HFFc6 (cell line): ENCODE measurements around the gene IREB2. TPM values are rescaled to one million over a fixed set of nuclear protein-coding genes. Genes with fewer than 3 reads are reported as not detected.
"Not testable (repeated sequence)": the region's sequence is repeated elsewhere in the genome, so short reads cannot be mapped to it uniquely, and the experiment has no call there.

Source experiments
- DNase-seq: peaks from one replicate; pipeline ENCODE4 v3.0.0-alpha.2; 2018
- H3K27ac Mint-ChIP-seq: 2 replicates; pipeline ENCODE4 v1.8.0; 2020; ENCODE audit warnings: mild to moderate bottlenecking, mixed read lengths
- H3K27me3 Mint-ChIP-seq: 2 replicates; pipeline ENCODE4 v1.8.0; 2021; ENCODE audit warnings: mild to moderate bottlenecking, moderate library complexity, mixed read lengths; ENCODE audit not compliant: insufficient read depth
- H3K36me3 Mint-ChIP-seq: 2 replicates; pipeline ENCODE4 v1.8.0; 2021; ENCODE audit warnings: low read depth, mixed read lengths
- H3K4me1 Mint-ChIP-seq: 2 replicates; pipeline ENCODE4 v1.8.0; 2020; ENCODE audit warnings: low read depth, mixed read lengths
- H3K4me3 Mint-ChIP-seq: 2 replicates; pipeline ENCODE4 v1.8.0; 2020; ENCODE audit warnings: mild to moderate bottlenecking, moderate library complexity, mixed read lengths
- H3K9me3 Mint-ChIP-seq: 2 replicates; pipeline ENCODE4 v1.8.0; 2020; ENCODE audit warnings: mild to moderate bottlenecking, mixed read lengths
- total RNA-seq, 6 experiments: library from RNA; stranded (reverse); fragmentation: NEBNext Ultra II Directional; extraction: Animal tissue kit (Norgen Biotek cat#: 25700); gene quantifications; 2 replicates in 1 of 6; 3 replicates in 5 of 6; pipeline ENCODE4 v1.2.3, GENCODE V29; 2021
- TF ChIP-seq, protein P1 (sequence below): fragments of 200-600 bp; sonication (generic); IDR thresholded peaks from 2 replicates; pipeline ENCODE4 v1.5.0; 2021; ENCODE audit warnings: antibody characterized with exemption, mild to moderate bottlenecking

Gene IREB2
- total RNA-seq, 6 experiments from 2014 or later: 35.8 to 42.5 (median 38.5) TPM

DNA sequence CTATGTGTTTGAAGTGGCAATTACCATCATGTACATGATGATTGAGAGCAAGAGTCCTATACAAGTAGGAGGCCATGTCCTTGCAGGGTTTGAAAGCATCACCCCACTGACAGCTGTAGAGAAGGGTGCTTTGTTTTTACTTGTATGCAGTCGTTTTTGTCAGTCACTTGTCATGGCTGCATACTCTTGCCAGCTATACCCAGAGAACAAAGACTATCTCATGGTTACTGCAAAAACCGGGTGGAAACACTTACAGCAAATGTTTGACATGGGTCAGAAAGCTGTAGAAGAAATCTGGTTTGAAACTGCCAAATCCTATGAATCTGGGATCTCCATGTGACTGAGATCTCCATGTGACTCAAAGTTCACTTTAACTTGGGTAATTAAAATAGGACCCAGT, 95.3 kb downstream of the IREB2 start:
- no peaks in the 10 kb centered on the region for H3K4me1 Mint-ChIP-seq
- H3K27me3 Mint-ChIP-seq: no peaks in the 10 kb centered on the region
- DNase-seq: no peak
- H3K27ac Mint-ChIP-seq: no peak overlapping the region
- H3K36me3 Mint-ChIP-seq: no peaks in the 10 kb centered on the region
- TF ChIP-seq, protein P1, sequence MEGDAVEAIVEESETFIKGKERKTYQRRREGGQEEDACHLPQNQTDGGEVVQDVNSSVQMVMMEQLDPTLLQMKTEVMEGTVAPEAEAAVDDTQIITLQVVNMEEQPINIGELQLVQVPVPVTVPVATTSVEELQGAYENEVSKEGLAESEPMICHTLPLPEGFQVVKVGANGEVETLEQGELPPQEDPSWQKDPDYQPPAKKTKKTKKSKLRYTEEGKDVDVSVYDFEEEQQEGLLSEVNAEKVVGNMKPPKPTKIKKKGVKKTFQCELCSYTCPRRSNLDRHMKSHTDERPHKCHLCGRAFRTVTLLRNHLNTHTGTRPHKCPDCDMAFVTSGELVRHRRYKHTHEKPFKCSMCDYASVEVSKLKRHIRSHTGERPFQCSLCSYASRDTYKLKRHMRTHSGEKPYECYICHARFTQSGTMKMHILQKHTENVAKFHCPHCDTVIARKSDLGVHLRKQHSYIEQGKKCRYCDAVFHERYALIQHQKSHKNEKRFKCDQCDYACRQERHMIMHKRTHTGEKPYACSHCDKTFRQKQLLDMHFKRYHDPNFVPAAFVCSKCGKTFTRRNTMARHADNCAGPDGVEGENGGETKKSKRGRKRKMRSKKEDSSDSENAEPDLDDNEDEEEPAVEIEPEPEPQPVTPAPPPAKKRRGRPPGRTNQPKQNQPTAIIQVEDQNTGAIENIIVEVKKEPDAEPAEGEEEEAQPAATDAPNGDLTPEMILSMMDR: no peak
- H3K9me3 Mint-ChIP-seq: no peaks in the 10 kb centered on the region
- H3K4me3 Mint-ChIP-seq: no peak overlapping the region

DNA sequence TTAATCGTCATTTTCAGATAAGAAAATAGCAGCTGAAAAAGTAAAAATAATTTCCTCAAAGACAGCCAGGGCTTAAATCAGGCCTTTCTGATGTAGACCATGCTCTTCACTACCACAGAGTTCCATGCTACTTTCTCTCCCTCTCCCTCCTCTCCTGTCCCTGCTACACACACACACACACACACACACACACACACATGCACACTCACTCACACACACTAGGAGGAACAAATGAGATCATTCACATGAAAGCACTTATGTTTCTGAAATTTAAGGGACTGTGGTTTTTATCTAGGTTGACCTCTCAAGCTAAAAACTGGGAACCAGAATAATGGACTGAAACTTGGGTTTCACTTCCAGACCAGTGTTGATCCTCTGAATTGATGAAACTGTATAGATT, 98.1 kb downstream of the IREB2 start:
- TF ChIP-seq, protein P1: no peak
- no peaks in the 10 kb centered on the region; the same call in 1 of the 2 replicates for H3K36me3 Mint-ChIP-seq
- peak; percentile 11 for DNase-seq
- H3K27me3 Mint-ChIP-seq: peaks cover 3% of the 10 kb centered on the region; the same call in 1 of the 2 replicates
- H3K27ac Mint-ChIP-seq: no peak overlapping the region
- peaks cover 5% of the 10 kb centered on the region; the same call in 1 of the 2 replicates for H3K4me1 Mint-ChIP-seq
- H3K9me3 Mint-ChIP-seq: no peaks in the 10 kb centered on the region
- H3K4me3 Mint-ChIP-seq: no peak overlapping the region

DNA sequence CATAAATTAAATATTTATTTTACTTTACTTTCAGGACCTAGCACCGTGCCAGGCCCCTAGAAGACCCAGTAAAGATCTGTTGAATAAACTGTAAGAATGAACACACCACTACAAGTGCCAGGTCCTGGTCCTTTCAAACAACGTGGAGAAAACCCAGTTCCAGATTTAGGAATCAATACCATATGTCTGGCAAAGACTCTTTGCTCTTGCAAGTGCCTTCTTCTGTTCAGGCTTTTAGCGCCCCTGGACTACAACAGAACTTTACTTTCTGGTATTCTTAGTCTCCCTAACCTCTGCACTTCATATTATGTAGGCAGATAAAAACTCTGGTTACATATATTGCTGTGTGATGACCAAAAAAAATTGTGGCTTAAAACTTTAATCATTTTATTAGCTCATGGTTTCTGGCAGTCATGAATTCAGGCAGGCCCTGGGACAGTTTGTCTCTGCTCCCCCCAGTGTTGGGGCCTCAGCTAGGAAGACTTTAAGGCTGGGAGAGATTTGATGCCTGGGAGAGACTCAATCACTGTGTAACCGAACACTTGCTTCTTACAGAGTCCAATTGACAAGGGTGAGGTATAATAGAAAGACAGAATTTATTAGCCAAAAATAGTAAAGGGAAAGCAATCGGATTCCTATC, 99.4 kb downstream of the IREB2 start:
- H3K27me3 Mint-ChIP-seq: peaks cover 3% of the 10 kb centered on the region; the same call in 1 of the 2 replicates
- no peak overlapping the region for H3K27ac Mint-ChIP-seq
- peaks cover 4% of the 10 kb centered on the region for H3K36me3 Mint-ChIP-seq
- TF ChIP-seq, protein P1: no peak
- no peak for DNase-seq
- H3K9me3 Mint-ChIP-seq: no peaks in the 10 kb centered on the region
- H3K4me3 Mint-ChIP-seq: no peak overlapping the region
- H3K4me1 Mint-ChIP-seq: peaks cover 16% of the 10 kb centered on the region

DNA sequence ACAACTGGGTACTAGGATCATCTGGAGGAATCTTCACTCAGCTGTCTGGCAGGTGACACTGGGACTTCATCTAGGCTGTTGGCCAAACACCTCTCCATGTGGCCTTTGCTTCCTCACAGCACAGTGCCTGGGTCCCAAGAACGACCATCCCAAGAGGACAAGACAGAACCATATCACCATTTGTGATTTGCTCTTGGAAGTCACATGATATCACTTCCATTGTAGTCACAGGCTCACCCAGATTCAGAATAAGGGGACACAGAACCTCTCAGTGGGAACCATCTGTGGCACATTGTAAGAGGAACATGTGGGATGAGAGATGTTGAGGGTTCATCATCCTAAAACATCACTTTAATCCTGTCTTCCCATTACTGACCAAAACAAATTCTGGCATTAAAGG, 100.3 kb downstream of the IREB2 start:
- Mint-ChIP-seq H3K4me3 (no peak overlapping the region), H3K36me3 (peaks cover 9% of the 10 kb centered on the region), H3K27me3 (peaks cover 3% of the 10 kb centered on the region; the same call in 1 of the 2 replicates), H3K27ac (no peak overlapping the region), H3K9me3 (no peaks in the 10 kb centered on the region), H3K4me1 (peaks cover 21% of the 10 kb centered on the region)
- no peak for DNase-seq
- TF ChIP-seq, protein P1: no peak

DNA sequence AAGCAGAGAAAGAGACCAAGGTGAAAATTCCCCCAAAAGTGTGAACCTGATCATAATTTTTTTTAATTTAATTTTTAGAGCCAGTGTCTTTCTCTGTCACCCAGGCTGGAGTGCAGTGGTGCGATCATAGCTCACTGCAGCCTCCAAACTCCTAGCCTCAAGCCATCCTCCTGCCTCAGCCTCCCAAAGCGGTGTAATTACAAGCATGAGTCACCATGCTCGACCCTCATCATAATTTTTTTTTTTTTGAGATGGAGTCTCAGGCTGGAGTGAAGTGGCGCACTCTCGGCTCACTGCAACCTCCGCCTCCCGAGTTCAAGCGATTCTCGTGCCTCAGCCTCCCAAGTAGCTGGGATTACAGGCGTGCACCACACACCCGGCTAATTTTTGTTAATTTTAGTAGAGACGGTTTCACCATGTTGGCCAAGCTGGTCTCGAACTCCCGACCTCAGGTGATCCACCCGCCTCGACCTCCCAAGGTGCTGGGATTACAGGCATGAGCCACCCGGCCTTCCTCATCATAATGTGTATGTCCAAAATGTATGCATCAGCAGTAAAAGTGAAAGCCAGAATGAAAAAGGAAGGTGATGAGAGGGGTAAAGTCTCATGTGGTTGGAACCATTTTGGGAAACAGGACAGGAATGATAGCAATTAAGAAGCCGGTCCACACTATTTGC, 101.6 kb downstream of the IREB2 start:
- not testable (repeated sequence) for H3K27me3 Mint-ChIP-seq, H3K9me3 Mint-ChIP-seq, H3K36me3 Mint-ChIP-seq, DNase-seq
- H3K27ac Mint-ChIP-seq: peak overlapping the region; percentile 96
- H3K4me3 Mint-ChIP-seq: peak overlapping the region; percentile 98
- peaks cover 21% of the 10 kb centered on the region for H3K4me1 Mint-ChIP-seq
